CD4-positive, alpha-beta T cell treated with Interleukin-4 for 1 hour (primary cell): ENCODE measurements around the gene ZMYND8.
A peak's percentile ranks its signal among the peaks of the same experiment; 100 is the strongest.
"Not testable (repeated sequence)": the region's sequence is repeated elsewhere in the genome, so short reads cannot be mapped to it uniquely, and the experiment has no call there.

Experiments
- DNase-seq, 2 donors: peaks; one replicate each; pipeline ENCODE4 v3.0.0-alpha.2; 2020 to 2022

The ZMYND8 gene

GRCh38 chr20:47356526-47357295 is at the start of gene ZMYND8:
TSS of gene ZMYND8 (minus strand) at chr20:47356699. CDS start at chr20:47356670, 29 bp downstream.
- DNase-seq = peak; percentile 97 to 99

- no peak for DNase-seq
Measured at GRCh38 chr20:47405775-47406325, 49.4 kb upstream of the ZMYND8 start.

GRCh38 chr20:47400685-47401084 is 44.2 kb upstream of the ZMYND8 start:
- no peak for DNase-seq

GRCh38 chr20:47397652-47398301 is 41.3 kb upstream of the ZMYND8 start:
- DNase-seq = no peak

- no peak for DNase-seq
Measured at GRCh38 chr20:47396762-47397476, 40.4 kb upstream of the ZMYND8 start.

GRCh38 chr20:47393796-47394514 is 37.5 kb upstream of the ZMYND8 start:
- DNase-seq = not testable (repeated sequence)

GRCh38 chr20:47392721-47393073 is 36.2 kb upstream of the ZMYND8 start:
- no peak for DNase-seq

GRCh38 chr20:47392015-47392720 is 35.7 kb upstream of the ZMYND8 start:
- peak in 1 of 2 donors; percentile 64 for DNase-seq

GRCh38 chr20:47391276-47392010 is 34.9 kb upstream of the ZMYND8 start:
- DNase-seq = no peak

- peak in 1 of 2 donors; percentile 44 for DNase-seq
Measured at GRCh38 chr20:47389867-47390347, 33.4 kb upstream of the ZMYND8 start.

GRCh38 chr20:47385968-47386367 is 29.5 kb upstream of the ZMYND8 start:
- DNase-seq = not testable (repeated sequence)

- no peak for DNase-seq
Measured at GRCh38 chr20:47382746-47383415, 26.4 kb upstream of the ZMYND8 start.

GRCh38 chr20:47380481-47380880 is 24.0 kb upstream of the ZMYND8 start:
- DNase-seq = no peak

- no peak for DNase-seq
Measured at GRCh38 chr20:47379433-47380150, 23.1 kb upstream of the ZMYND8 start.

GRCh38 chr20:47377122-47377722 is 20.7 kb upstream of the ZMYND8 start:
- DNase-seq = no peak

- DNase-seq = not testable (repeated sequence)
Measured at GRCh38 chr20:47376096-47376643, 19.7 kb upstream of the ZMYND8 start.

GRCh38 chr20:47374121-47374520 is 17.6 kb upstream of the ZMYND8 start:
- not testable (repeated sequence) for DNase-seq

GRCh38 chr20:47373206-47373733 is 16.8 kb upstream of the ZMYND8 start:
- DNase-seq = no peak
